ENCODE measurements around the gene CMBL.

CMBL gene

DNA sequence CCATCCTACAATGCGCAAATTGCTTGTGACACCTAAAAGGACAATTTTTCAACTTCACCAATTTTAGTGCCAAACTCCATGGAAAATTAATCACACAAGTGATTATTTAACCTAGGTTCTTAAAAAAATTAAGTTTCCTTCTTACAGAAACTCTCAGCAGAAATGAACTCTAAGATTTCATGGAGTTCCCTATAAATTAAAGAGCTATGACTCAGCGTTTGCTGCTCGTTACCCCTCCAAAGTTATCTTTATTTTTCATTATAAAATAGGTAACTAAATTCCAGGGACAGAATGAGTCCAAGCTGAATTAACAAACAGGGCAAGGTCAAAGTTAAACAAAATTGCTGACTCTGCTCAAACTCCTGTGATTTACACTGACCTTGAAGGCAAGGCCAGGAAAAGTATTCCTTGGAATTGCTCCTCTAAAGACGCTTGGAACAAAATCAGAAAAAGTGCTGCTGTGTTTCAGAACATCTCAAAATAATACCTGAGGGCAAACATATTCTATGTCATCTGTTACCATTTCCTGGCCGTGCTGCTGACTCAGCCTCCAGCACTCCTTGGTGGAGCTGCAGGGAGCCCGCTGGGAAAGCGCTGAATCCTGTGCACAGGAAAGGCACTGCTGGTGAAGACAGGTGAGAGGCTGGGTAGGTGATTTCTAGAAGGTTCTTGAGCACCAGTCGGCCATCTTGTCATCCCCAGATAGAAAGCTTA is 2.5 kb upstream of the CMBL start:
- DNase-seq: no peak
- Histone ChIP-seq H3K9me3 (no peaks in the 10 kb centered on the region), H3K36me3 (no peaks in the 10 kb centered on the region)

GRCh38 chr5:10308844-10309243 is 1.1 kb upstream of the CMBL start:
- intact Hi-C loops (cut with DNase I; ENCODE audit: low total_unique reads): no loop called here
- H3K36me3 ChIP-seq: no peaks in the 10 kb centered on the region
- DNase-seq: no peak
- TF ChIP-seq CTCF (IDR thresholded peaks at IDR 0.05): no peak
- no peaks in the 10 kb centered on the region for H3K9me3 ChIP-seq
- H3K4me1 ChIP-seq: peaks cover 0 to 14% (median 4%) of the 10 kb centered on the region in 4 donors
- H3K27ac ChIP-seq: no peak overlapping the region
- no peak overlapping the region for H3K4me3 ChIP-seq
- no peaks in the 10 kb centered on the region for H3K27me3 ChIP-seq

More for the DNA sequence above, 2.5 kb upstream of the CMBL start:
- H3K27ac ChIP-seq: no peak overlapping the region
- TF ChIP-seq CTCF (IDR thresholded peaks at IDR 0.05): no peak
- H3K27me3 ChIP-seq: no peaks in the 10 kb centered on the region
- peaks cover 0 to 14% (median 4%) of the 10 kb centered on the region in 4 donors for H3K4me1 ChIP-seq
- intact Hi-C loops (cut with DNase I; ENCODE audit: low total_unique reads): no loop called here
- no peak overlapping the region for H3K4me3 ChIP-seq

DNA sequence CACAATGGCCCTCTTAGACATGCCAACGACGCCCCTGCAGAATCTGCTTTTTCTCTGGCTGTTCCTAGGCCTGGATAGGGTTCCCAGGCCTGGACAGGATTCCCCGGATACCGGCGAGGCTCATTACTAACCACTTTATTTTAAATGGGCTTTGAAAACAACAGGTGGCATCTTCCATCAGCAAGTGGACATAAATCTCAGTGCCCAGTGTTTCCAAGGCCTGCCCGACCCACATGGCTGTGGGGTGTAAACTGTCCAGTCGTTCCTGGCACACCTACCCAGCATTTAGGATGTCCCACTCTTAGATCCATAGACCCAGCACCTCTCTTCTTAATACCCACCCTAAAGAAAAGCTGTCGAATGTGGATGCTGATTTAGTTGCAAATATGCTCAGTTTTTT is 896 bp downstream of the CMBL start:
- Histone ChIP-seq H3K4me1 (peaks cover 0 to 19% (median 5%) of the 10 kb centered on the region in 4 donors), H3K9me3 (no peaks in the 10 kb centered on the region), H3K27ac (peak overlapping the region; percentile 81 to 93), H3K27me3 (no peaks in the 10 kb centered on the region), H3K36me3 (no peaks in the 10 kb centered on the region), H3K4me3 (peak overlapping the region; percentile 70 to 76)
- TF ChIP-seq CTCF (IDR thresholded peaks at IDR 0.05): no peak
- no peak for DNase-seq
- intact Hi-C loops (cut with DNase I; ENCODE audit: low total_unique reads): no loop called here

- intact Hi-C loops (cut with DNase I; ENCODE audit: low total_unique reads): no loop called here
- no peak for DNase-seq
- Histone ChIP-seq H3K4me1 (peaks cover 0 to 19% (median 5%) of the 10 kb centered on the region in 4 donors), H3K27ac (no peak overlapping the region), H3K9me3 (no peaks in the 10 kb centered on the region), H3K4me3 (peak overlapping the region in 1 of 2 donors; percentile 70), H3K27me3 (no peaks in the 10 kb centered on the region), H3K36me3 (no peaks in the 10 kb centered on the region)
- no peak for TF ChIP-seq CTCF (IDR thresholded peaks at IDR 0.05)
These were observed 1.6 kb downstream of the CMBL start for GRCh38 chr5:10306114-10306513.

DNA sequence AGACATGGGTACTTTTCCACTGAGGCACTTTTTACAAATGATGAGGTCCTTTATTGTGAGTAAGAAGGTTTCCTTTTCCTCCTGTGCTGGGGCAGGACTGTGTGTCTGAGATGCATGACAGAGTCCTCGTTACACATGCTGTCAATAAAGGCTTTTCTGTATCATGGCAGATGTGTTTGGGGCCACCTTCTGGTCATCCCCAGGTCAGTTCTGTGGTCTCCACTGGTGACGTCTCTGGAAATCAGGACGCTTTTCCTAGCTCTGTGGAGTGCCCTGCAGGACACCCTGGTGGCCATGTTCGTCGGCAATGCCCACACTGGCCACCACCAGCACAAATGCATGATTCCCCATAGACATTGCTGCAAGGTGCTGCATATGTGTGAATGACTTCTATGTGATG is 2.8 kb downstream of the CMBL start:
- TF ChIP-seq CTCF (IDR thresholded peaks at IDR 0.05): no peak
- intact Hi-C loops (cut with DNase I; ENCODE audit: low total_unique reads): no loop called here
- H3K4me3 ChIP-seq: no peak overlapping the region

More for the DNA sequence above, 2.8 kb downstream of the CMBL start:
- H3K27ac ChIP-seq: no peak overlapping the region
- H3K9me3 ChIP-seq: no peaks in the 10 kb centered on the region
- no peaks in the 10 kb centered on the region for H3K36me3 ChIP-seq
- no peaks in the 10 kb centered on the region for H3K27me3 ChIP-seq
- peaks cover 0 to 19% (median 5%) of the 10 kb centered on the region in 4 donors for H3K4me1 ChIP-seq
- DNase-seq: no peak

Data from tibial artery (tissue), 4 donors.